T-helper 17 cell (primary cell): Measurements from ENCODE around the gene PTPRQ. TPM values are rescaled to one million over a fixed set of nuclear protein-coding genes. Genes with fewer than 3 reads are reported as not detected.

ENCODE experiments used
- ATAC-seq: fragments of 150-1000 bp; cut with Tn5 transposase; 2 replicates; pipeline ENCODE4 v1.10.0; 2021; ENCODE audit warnings: mild to moderate bottlenecking, moderate library complexity
- DNase-seq, 3 donors: peaks; one replicate each; pipeline versions ENCODE4 v3.0.0 to v3.0.0-alpha.2; 2020 to 2021
- H3K9me3 ChIP-seq: one replicate; pipeline ENCODE4 v1.7.0; 2013; ENCODE audit warnings: low read length, mild to moderate bottlenecking; ENCODE audit not compliant: control insufficient read depth, poor library complexity, severe bottlenecking
- H3K27ac Mint-ChIP-seq: one replicate; pipeline ENCODE4 v1.8.0; 2022; ENCODE audit warnings: mild to moderate bottlenecking, moderate library complexity, mixed read lengths
- H3K27me3 Mint-ChIP-seq: one replicate; pipeline ENCODE4 v1.8.0; 2022; ENCODE audit warnings: mixed read lengths
- H3K36me3 Mint-ChIP-seq: one replicate; pipeline ENCODE4 v1.8.0; 2022; ENCODE audit warnings: low read depth, mixed read lengths
- H3K4me1 Mint-ChIP-seq: one replicate; pipeline ENCODE4 v1.8.0; 2022; ENCODE audit warnings: mild to moderate bottlenecking, mixed read lengths
- H3K4me3 Mint-ChIP-seq: one replicate; pipeline ENCODE4 v1.8.0; 2022; ENCODE audit warnings: mild to moderate bottlenecking, moderate library complexity, mixed read lengths
- total RNA-seq, 4 donors: library from RNA in 2 of 4; stranded (reverse) in 2 of 4; gene quantifications; one replicate each; pipeline ENCODE4 v1.2.3 and lab custom pipeline; 2022 to 2026

The PTPRQ gene
- total RNA-seq, 2 donors from 2014 or later: not detected

DNA sequence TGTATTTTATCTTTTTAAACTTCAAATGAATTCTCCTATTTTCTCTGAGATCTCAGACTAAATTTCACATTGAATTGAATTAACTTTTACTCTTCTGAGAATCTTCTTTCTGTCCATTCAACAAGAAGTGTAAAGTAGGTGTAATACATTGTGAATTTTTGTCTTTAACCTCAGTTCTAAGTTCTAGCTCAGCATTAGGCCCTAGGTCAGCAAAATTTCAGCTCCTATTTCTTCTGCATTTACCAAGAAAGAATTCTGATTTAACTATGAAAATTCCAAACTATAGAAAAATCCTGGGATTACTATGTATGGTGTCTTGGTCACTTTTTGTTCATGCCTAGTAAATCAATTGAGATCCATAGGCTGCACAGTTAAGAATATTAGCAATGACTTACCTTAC is 152.5 kb downstream of the PTPRQ start:
- H3K9me3 ChIP-seq: no peaks in the 10 kb centered on the region
- no peaks in the 10 kb centered on the region for H3K27me3 Mint-ChIP-seq
- no peak overlapping the region for H3K4me3 Mint-ChIP-seq
- no peak for DNase-seq
- no peaks in the 10 kb centered on the region for H3K36me3 Mint-ChIP-seq
- no peak for ATAC-seq
- H3K27ac Mint-ChIP-seq: no peak overlapping the region
- no peaks in the 10 kb centered on the region for H3K4me1 Mint-ChIP-seq

DNA sequence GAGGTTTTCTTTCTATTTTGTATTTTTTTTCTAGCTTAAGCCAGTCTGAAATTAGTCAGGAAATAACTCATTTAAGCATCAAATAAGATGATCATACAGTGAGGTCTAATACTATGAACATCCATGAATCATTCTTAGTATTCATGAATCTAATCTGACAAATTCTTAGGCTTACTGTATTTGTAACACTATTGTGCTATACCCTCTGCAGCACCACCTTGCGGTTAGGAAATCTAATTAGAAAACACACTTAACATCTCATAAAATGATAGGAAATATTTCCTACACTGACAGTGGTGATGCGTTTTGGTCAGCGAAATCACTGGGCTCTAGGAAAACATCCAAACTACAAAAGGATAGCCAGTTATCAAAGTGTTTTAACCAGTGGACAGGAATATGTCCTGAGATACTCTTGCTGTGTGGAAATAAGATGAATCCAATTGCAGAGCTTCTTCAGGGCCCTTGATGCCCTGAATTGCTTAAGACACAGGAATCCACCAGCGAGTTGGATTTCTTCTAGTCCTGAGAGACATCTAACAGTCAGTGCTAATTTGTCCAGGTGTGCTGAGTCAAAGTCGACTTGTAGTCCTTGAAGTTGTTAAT is 154.1 kb downstream of the PTPRQ start:
- no peaks in the 10 kb centered on the region for H3K27me3 Mint-ChIP-seq
- DNase-seq (no peak), ATAC-seq (no peak)
- H3K4me3 Mint-ChIP-seq: no peak overlapping the region
- no peaks in the 10 kb centered on the region for H3K4me1 Mint-ChIP-seq
- H3K9me3 ChIP-seq: no peaks in the 10 kb centered on the region
- no peaks in the 10 kb centered on the region for H3K36me3 Mint-ChIP-seq
- no peak overlapping the region for H3K27ac Mint-ChIP-seq

DNA sequence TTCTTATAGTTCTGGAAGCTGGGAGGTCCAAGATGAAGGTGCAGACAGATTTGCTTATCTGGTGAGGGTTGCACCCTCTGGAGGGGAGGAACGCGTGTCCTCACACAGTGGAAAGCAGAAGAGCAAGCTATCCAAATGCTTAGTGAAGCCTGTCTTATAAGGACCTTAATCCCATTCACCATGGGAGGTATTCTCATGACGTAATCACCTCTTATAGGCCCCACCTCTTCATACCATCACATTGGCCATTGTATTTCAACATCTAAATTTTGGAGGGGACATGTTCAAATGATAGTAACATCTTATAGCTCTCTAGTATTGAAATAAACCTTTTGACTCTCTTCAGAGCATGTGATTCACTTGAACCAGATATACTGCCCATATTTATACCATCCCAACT is 158.4 kb downstream of the PTPRQ start:
- H3K27ac Mint-ChIP-seq: no peak overlapping the region
- H3K9me3 ChIP-seq: no peaks in the 10 kb centered on the region
- H3K27me3 Mint-ChIP-seq: no peaks in the 10 kb centered on the region
- DNase-seq: no peak
- no peaks in the 10 kb centered on the region for H3K4me1 Mint-ChIP-seq
- ATAC-seq: no peak
- no peak overlapping the region for H3K4me3 Mint-ChIP-seq
- H3K36me3 Mint-ChIP-seq: no peaks in the 10 kb centered on the region

DNA sequence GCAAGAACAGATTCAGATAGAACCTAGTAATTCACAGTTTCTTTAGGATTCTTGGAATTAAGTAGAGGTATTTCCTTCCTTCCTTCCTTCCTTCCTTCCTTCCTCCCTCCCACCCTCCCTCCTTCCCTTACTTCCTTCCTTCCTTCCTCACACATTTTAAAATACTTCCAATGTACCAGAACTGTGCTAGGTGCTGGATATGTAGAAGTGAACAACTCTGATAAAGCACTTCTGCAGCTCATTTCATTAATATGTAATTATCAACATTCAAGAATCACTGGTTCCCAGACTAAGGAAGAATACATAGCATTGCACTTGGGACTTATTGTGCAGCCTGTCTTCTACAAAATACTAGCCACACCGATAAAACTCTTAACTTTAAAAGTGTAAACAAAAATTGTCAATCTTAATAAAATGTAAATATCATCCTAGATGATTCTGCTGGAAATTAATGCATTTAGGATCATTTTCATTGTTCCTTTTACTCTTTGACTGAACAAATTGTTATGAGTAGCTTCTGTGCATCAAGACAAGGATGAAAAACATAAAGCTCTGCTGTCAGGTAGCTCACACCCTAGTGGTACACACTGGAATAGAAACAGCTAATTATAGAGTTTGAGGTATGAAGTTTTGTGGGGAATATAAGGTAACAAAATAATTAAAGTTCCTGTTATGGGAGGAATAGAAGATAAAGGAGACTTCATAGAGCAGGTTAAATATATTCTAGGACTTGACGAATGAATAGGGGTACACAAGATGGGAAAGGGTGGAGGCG is 163.5 kb downstream of the PTPRQ start:
- no peaks in the 10 kb centered on the region for H3K27me3 Mint-ChIP-seq
- no peaks in the 10 kb centered on the region for H3K4me1 Mint-ChIP-seq
- no peak for ATAC-seq
- no peaks in the 10 kb centered on the region for H3K36me3 Mint-ChIP-seq
- H3K27ac Mint-ChIP-seq: no peak overlapping the region
- no peak overlapping the region for H3K4me3 Mint-ChIP-seq
- DNase-seq: no peak
- H3K9me3 ChIP-seq: no peaks in the 10 kb centered on the region

DNA sequence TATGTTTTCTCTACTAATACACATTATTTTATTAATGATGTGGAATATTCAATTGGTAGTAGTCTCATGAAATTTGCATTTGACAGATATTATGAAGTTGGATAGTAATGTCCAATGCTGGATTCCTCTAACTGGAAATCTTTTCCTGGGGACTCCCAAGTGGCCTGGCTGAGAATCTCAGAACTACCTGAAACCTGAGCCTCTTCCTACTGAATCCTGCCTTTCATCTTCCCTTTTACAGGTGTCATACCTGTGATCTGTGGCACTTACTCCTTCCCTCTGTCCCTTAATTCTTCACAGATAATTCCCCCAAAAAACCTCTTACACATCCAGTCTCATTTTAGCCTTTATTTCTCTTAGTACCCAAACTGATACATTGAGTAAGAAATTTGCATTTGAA is 173.7 kb downstream of the PTPRQ start:
- no peaks in the 10 kb centered on the region for H3K9me3 ChIP-seq
- no peaks in the 10 kb centered on the region for H3K4me1 Mint-ChIP-seq
- H3K4me3 Mint-ChIP-seq: no peak overlapping the region
- H3K27ac Mint-ChIP-seq: no peak overlapping the region
- ATAC-seq: no peak
- no peaks in the 10 kb centered on the region for H3K36me3 Mint-ChIP-seq
- H3K27me3 Mint-ChIP-seq: no peaks in the 10 kb centered on the region
- no peak for DNase-seq

DNA sequence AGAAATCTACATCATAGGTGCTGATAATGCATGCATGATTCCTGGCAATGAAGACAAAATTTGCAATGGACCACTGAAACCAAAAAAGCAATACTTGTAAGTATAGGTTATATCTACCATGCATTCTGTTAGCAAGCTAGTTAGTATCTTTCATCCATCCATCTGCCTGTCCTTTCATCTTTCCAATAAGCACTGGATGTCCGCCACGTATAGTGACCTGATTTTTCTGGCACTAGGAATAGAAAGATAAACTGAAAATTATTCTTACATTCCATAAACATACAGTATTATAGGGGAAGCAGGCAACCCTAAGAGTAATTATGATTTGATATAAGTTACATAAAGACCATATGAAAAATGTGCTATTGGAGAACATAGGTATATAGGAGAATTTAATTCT is 176.2 kb downstream of the PTPRQ start:
- no peak overlapping the region for H3K4me3 Mint-ChIP-seq
- no peak overlapping the region for H3K27ac Mint-ChIP-seq
- ATAC-seq (no peak), DNase-seq (no peak)
- no peaks in the 10 kb centered on the region for H3K36me3 Mint-ChIP-seq
- H3K9me3 ChIP-seq: no peaks in the 10 kb centered on the region
- no peaks in the 10 kb centered on the region for H3K4me1 Mint-ChIP-seq
- H3K27me3 Mint-ChIP-seq: no peaks in the 10 kb centered on the region

DNA sequence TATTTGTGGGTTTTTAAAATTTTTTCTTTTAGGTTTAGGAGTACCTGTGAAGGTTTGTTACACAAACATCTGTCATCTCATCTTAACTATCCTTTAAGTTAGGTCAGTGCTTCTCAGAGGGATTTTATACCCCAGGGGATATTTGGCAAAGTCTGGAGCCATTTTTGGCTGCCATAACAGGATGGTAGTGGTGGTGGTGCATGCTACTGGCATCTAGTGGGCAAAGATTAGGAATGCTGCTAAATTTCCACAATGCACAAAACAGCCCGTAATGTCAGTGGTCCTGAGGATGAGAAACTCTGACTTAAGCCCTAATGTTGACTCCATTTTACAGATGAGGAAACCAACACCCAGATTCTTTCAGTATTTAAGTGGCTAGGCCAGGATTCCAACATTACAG is 178.2 kb downstream of the PTPRQ start:
- no peaks in the 10 kb centered on the region for H3K9me3 ChIP-seq
- Mint-ChIP-seq H3K4me3 (no peak overlapping the region), H3K27ac (no peak overlapping the region), H3K36me3 (no peaks in the 10 kb centered on the region), H3K4me1 (no peaks in the 10 kb centered on the region), H3K27me3 (no peaks in the 10 kb centered on the region)
- DNase-seq (no peak), ATAC-seq (no peak)

DNA sequence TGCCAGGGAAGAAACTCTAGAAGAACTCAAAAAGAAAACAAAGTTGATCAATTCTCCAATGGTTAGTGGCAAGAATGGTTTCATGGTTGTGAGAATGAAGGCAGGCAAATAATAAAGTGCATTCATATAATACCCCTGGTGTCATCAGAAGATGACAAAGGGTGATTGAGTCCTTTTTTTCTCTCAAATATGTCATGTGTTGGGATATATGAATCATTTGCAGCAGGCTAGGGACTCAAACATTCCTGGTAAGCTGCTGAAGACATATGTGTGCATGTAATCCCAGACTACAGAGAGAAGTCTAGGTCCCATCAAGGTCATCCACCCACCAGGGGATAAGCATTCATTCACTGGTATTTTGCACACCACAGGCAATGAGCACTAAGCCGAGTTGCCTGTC is 181.0 kb downstream of the PTPRQ start:
- no peaks in the 10 kb centered on the region for H3K36me3 Mint-ChIP-seq
- no peaks in the 10 kb centered on the region for H3K4me1 Mint-ChIP-seq
- H3K4me3 Mint-ChIP-seq: no peak overlapping the region
- ATAC-seq (no peak), DNase-seq (no peak)
- H3K27ac Mint-ChIP-seq: no peak overlapping the region
- no peaks in the 10 kb centered on the region for H3K27me3 Mint-ChIP-seq
- no peaks in the 10 kb centered on the region for H3K9me3 ChIP-seq

DNA sequence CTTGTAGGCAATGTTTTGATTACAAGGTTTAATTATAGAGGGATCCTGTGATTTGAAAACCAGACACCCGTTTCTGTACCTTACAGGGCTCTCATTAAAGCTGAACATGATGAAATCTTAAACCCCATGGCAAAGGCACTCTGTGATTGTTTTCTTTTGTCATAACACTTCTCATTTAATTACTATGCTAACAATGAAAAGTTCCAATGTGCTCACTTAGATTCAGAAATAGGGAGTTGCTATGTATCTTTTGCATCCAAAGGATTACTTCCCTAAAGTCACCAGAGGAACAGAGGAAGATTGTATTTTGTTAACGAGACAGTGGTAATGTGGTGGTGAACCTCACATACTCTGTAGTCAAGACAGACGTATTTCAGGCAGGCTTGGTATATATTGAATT is 181.9 kb downstream of the PTPRQ start:
- no peak overlapping the region for H3K27ac Mint-ChIP-seq
- no peaks in the 10 kb centered on the region for H3K27me3 Mint-ChIP-seq
- no peak overlapping the region for H3K4me3 Mint-ChIP-seq
- no peaks in the 10 kb centered on the region for H3K4me1 Mint-ChIP-seq
- no peaks in the 10 kb centered on the region for H3K36me3 Mint-ChIP-seq
- no peaks in the 10 kb centered on the region for H3K9me3 ChIP-seq
- no peak for DNase-seq
- no peak for ATAC-seq

DNA sequence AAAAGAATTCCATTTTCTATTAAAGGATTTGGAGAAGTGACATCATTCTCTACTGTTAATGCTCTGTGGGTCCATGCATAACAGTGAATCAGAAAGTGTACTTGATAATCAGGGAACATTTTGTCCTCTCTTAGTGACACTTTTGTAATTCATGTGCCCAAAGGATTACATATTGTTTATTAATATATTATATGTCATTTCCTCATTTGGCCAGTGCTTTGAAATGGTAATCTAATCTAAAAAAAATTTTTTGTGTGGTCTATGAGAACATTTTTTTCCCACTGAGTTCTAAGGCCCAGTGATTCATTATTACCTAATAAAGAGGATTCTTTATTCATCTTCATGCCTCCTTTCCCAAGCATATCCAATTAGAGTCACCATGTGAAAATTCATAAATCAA is 183.7 kb downstream of the PTPRQ start:
- H3K4me1 Mint-ChIP-seq: no peaks in the 10 kb centered on the region
- ATAC-seq (no peak), DNase-seq (no peak)
- H3K9me3 ChIP-seq: no peaks in the 10 kb centered on the region
- H3K27ac Mint-ChIP-seq: no peak overlapping the region
- no peaks in the 10 kb centered on the region for H3K36me3 Mint-ChIP-seq
- H3K27me3 Mint-ChIP-seq: no peaks in the 10 kb centered on the region
- H3K4me3 Mint-ChIP-seq: no peak overlapping the region

DNA sequence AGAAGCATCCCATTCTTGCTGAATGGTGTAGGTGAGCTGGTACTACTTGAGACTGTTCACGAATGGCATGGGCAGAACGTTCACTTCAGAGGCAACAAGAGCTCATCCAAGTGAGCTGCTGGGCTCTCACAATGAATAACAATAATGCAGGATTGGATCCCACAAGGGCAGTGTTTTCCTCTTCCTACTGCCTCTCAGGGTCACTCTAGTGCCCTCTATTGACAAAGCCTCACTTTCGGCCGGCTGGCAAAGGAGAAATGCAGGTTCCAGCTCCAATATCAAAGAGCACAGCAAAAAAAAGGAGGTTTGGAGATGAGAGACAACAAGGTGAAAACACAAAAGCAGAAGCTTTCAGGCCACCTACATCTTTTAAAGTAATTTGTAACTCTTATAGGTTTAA is 188.8 kb downstream of the PTPRQ start:
- no peak for DNase-seq

DNA sequence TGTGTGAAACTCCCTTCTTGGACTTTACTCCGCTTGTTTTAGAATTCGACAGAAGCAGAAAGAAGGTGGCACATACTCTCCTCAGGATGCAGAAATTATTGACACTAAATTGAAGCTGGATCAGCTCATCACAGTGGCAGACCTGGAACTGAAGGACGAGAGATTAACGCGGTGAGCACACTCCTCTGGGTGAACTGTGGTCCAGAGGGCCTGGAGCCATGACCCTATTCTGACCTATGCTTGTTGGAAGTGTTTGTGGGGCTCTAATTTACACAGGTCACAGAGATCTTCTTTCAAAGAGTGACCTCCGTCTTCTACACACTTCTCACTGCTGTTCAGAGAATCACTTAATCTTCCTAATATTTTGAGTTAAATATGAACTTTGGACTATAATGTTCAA is 190.9 kb downstream of the PTPRQ start:
- no peaks in the 10 kb centered on the region for H3K36me3 Mint-ChIP-seq
- no peaks in the 10 kb centered on the region for H3K27me3 Mint-ChIP-seq

More for the DNA sequence above, 188.8 kb downstream of the PTPRQ start:
- ATAC-seq: no peak
- H3K27me3 Mint-ChIP-seq: no peaks in the 10 kb centered on the region
- H3K4me1 Mint-ChIP-seq: no peaks in the 10 kb centered on the region
- no peak overlapping the region for H3K4me3 Mint-ChIP-seq
- H3K36me3 Mint-ChIP-seq: no peaks in the 10 kb centered on the region
- no peak overlapping the region for H3K27ac Mint-ChIP-seq
- no peaks in the 10 kb centered on the region for H3K9me3 ChIP-seq

DNA sequence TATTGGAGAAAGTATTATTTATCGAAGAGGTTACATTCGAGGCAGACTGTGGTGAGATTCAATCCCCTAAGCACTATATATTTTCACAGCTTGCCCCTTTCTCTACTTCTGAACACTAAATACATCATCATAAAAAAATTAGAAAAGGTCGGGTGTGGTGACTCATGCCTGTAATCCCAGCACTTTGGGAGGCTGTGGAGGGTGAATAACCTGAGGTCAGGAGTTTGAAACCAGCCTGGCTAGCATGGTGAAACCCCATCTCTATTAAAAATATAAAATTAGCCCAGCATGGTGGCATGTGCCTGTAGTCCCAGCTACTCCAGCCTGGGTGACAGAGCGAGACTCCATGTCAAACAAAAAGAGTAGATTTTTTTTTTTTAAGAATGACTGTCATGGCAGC is 192.8 kb downstream of the PTPRQ start:
- Mint-ChIP-seq H3K27me3 (no peaks in the 10 kb centered on the region), H3K4me1 (no peaks in the 10 kb centered on the region), H3K4me3 (no peak overlapping the region), H3K27ac (no peak overlapping the region), H3K36me3 (no peaks in the 10 kb centered on the region)
- H3K9me3 ChIP-seq: no peaks in the 10 kb centered on the region
- DNase-seq (no peak), ATAC-seq (no peak)

More for the DNA sequence above, 190.9 kb downstream of the PTPRQ start:
- no peaks in the 10 kb centered on the region for H3K4me1 Mint-ChIP-seq
- H3K27ac Mint-ChIP-seq: no peak overlapping the region
- H3K9me3 ChIP-seq: no peaks in the 10 kb centered on the region
- H3K4me3 Mint-ChIP-seq: no peak overlapping the region
- ATAC-seq: no peak
- no peak for DNase-seq

DNA sequence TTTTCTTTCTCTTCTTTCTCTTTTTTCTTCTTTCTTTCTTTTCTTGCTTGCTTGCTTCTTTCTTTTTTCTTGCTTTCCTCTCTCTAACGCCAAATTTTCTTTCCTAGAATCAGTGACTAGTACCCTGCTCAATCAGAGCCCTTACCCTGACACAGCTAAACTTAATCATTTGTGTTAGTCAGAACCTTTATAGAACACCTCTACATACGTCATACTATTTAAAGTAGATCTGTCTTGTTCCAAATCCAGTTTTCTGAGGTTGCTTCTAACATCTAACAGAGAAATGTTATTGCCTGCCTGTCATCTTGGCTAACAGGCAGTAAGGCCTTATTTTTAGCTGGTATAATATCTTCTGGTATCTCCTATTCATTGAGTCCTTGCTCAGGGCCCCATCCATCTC is 197.9 kb downstream of the PTPRQ start:
- no peaks in the 10 kb centered on the region for H3K9me3 ChIP-seq
- Mint-ChIP-seq H3K27me3 (no peaks in the 10 kb centered on the region), H3K36me3 (no peaks in the 10 kb centered on the region), H3K27ac (no peak overlapping the region), H3K4me1 (no peaks in the 10 kb centered on the region), H3K4me3 (no peak overlapping the region)
- ATAC-seq (no peak), DNase-seq (no peak)
